Activated CD4-positive, alpha-beta T cell treated with anti-CD3 and anti-CD28 coated beads, Interleukin-2, amount 10 ng/mL, durations not matched to agents 24 days and 14 days (primary cell): ENCODE data around the gene GOLGA6C. TPM values are rescaled to one million over a fixed set of nuclear protein-coding genes. Genes with fewer than 3 reads are reported as not detected.
"Not testable (repeated sequence)": the region's sequence is repeated elsewhere in the genome, so short reads cannot be mapped to it uniquely, and the experiment has no call there.

Experiments
- DNase-seq: peaks from one replicate; pipeline ENCODE4 v3.0.0; 2022
- H3K27ac Mint-ChIP-seq: one replicate; pipeline ENCODE4 v1.8.0; 2022; ENCODE audit warnings: mild to moderate bottlenecking, mixed read lengths
- H3K27me3 Mint-ChIP-seq: one replicate; pipeline ENCODE4 v1.8.0; 2022; ENCODE audit warnings: mixed read lengths
- H3K36me3 Mint-ChIP-seq: one replicate; pipeline ENCODE4 v1.8.0; 2022; ENCODE audit warnings: low read depth, mild to moderate bottlenecking, mixed read lengths
- H3K4me1 Mint-ChIP-seq: one replicate; pipeline ENCODE4 v1.8.0; 2021; ENCODE audit warnings: mixed read lengths
- H3K4me3 Mint-ChIP-seq: one replicate; pipeline ENCODE4 v1.8.0; 2022; ENCODE audit warnings: mild to moderate bottlenecking, moderate library complexity, mixed read lengths
- H3K9me3 Mint-ChIP-seq: one replicate; pipeline ENCODE4 v1.8.0; 2021; ENCODE audit warnings: mixed read lengths
- intact Hi-C: fragments of 100-400 bp; cut with micrococcal nuclease; formaldehyde crosslinking; loops from one replicate; pipeline ENCODE4 v1.15.1; 2023
- total RNA-seq: library from RNA; stranded (reverse); gene quantifications from 2 replicates; pipeline ENCODE4 v1.2.3, GENCODE V29; 2022

The GOLGA6C gene
- total RNA-seq: not detected in 2 replicates

- H3K36me3 Mint-ChIP-seq, H3K27me3 Mint-ChIP-seq, H3K27ac Mint-ChIP-seq, intact Hi-C loops, H3K4me1 Mint-ChIP-seq, H3K9me3 Mint-ChIP-seq, DNase-seq, H3K4me3 Mint-ChIP-seq: not testable (repeated sequence)
Measured at GRCh38 chr15:75258034-75258433, at the start of gene GOLGA6C. TSS of gene GOLGA6C (plus strand) at chr15:75258334. CDS start at chr15:75258599, 265 bp downstream.

DNA sequence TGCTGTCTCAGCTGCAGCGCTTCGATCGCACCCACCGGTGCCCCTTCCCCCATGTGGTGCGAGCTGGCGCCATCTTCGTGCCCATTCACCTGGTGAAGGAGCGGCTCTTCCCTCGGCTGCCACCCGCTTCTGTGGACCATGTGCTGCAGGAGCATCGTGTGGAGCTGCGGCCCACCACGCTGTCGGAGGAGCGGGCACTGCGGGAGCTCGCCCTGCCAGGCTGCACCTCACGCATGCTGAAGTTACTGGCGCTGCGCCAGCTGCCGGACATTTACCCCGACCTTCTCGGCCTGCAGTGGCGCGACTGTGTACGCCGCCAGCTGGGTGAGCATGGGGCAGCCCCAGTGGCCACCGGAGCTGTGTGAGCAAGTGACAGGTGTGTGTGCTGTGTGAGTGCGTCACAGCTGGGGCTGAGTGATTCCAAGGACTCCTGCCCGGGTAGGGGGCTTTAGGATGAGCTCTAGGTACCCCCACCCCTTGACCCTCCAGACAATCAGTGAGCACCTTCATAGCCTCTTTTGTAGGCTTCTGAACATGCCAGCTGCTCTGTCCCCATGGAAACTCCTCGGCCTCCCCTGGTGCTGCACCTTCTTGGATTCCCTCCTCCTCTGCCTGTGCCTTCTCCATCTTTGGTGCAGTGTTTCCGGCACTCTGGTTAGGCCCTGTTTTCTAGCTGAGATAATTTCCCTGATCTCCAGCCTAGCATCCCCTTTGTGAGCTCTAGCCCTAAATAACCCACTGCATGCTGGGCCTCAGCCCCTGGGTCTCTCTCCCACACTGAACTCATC is 49.4 kb upstream of the GOLGA6C start:
- Mint-ChIP-seq H3K27me3 (no peaks in the 10 kb centered on the region), H3K4me3 (peak overlapping the region; percentile 19), H3K9me3 (no peaks in the 10 kb centered on the region), H3K36me3 (peaks cover 53% of the 10 kb centered on the region), H3K27ac (no peak overlapping the region), H3K4me1 (peaks cover 33% of the 10 kb centered on the region)
- DNase-seq: no peak
- intact Hi-C loops: no loop called here

- Mint-ChIP-seq H3K27ac (no peak overlapping the region), H3K27me3 (no peaks in the 10 kb centered on the region), H3K36me3 (peaks cover 53% of the 10 kb centered on the region), H3K4me3 (peak overlapping the region; percentile 19), H3K9me3 (no peaks in the 10 kb centered on the region), H3K4me1 (peaks cover 27% of the 10 kb centered on the region)
- DNase-seq: no peak
- intact Hi-C loops: no loop called here
Measured at GRCh38 chr15:75209289-75209676, 48.9 kb upstream of the GOLGA6C start.

DNA sequence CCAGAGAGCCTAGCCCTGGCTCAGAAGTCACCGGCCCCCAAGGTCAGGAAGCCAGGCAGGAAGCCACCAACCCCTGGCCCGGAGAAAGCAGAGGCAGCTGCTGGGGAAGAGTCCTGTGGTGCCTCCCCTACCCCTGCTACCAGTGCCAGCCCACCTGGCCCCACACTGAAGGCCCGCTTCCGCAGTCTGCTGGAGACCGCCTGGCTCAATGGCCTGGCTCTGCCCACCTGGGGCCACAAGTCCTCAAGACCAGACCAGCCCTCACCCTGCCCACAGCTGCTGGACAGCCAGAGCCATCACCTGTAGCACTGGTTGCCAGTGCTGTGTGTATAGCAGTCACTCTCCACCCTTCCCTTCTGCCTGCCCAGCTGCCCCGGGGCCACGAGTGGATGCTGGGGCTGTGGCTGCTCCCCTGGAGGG is 47.3 kb upstream of the GOLGA6C start:
- Mint-ChIP-seq H3K27ac (no peak overlapping the region), H3K4me1 (peaks cover 16% of the 10 kb centered on the region), H3K36me3 (peaks cover 46% of the 10 kb centered on the region), H3K27me3 (no peaks in the 10 kb centered on the region), H3K4me3 (no peak overlapping the region), H3K9me3 (no peaks in the 10 kb centered on the region)
- no peak for DNase-seq
- intact Hi-C loops: no loop called here

- no peak overlapping the region for H3K27ac Mint-ChIP-seq
- no peak for DNase-seq
- H3K4me3 Mint-ChIP-seq: no peak overlapping the region
- peaks cover 39% of the 10 kb centered on the region for H3K36me3 Mint-ChIP-seq
- H3K27me3 Mint-ChIP-seq: no peaks in the 10 kb centered on the region
- intact Hi-C loops: no loop called here
- H3K4me1 Mint-ChIP-seq: peaks cover 16% of the 10 kb centered on the region
- H3K9me3 Mint-ChIP-seq: no peaks in the 10 kb centered on the region
Measured at GRCh38 chr15:75211436-75212199, 46.5 kb upstream of the GOLGA6C start.

DNA sequence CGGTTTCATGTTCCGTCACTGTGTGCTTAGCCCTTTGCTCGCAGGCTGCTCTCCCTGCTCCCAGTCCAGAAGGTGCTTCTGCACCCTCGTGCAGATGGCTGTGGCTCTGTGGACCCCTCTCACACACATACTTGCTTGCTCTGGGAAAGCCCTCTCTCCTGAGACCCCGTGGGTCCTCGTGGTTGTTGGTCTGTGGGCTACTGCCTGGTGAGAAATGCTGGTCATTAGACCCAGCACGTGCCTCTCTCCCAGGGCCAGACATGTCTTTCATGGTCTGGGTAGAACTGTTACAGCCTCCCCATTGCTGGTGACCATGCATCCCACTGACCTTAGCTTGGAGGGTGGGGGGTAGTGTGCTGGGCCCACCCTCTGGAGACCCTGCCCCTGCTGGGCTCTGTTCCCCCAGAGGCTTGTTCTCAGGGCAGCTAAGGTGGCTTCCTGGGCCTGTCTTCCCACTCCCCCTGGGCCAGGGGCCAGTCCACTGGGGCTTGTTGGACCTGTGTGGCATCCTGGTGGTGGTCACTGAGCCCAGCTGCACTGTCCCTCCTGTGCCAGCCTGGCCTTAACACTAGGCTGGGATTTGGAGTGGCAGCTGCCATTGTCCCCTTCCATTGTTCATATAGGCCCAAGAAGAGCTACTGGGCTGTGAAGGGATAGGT is 45.8 kb upstream of the GOLGA6C start:
- Mint-ChIP-seq H3K27me3 (no peaks in the 10 kb centered on the region), H3K27ac (no peak overlapping the region), H3K9me3 (no peaks in the 10 kb centered on the region), H3K4me3 (no peak overlapping the region), H3K36me3 (peaks cover 35% of the 10 kb centered on the region), H3K4me1 (peaks cover 16% of the 10 kb centered on the region)
- intact Hi-C loops: no loop called here
- no peak for DNase-seq

GRCh38 chr15:75213212-75213767 is 44.8 kb upstream of the GOLGA6C start:
- Mint-ChIP-seq H3K27me3 (no peaks in the 10 kb centered on the region), H3K4me3 (no peak overlapping the region), H3K27ac (no peak overlapping the region), H3K4me1 (peaks cover 16% of the 10 kb centered on the region), H3K9me3 (no peaks in the 10 kb centered on the region), H3K36me3 (peaks cover 29% of the 10 kb centered on the region)
- DNase-seq: no peak
- intact Hi-C loops: no loop called here

DNA sequence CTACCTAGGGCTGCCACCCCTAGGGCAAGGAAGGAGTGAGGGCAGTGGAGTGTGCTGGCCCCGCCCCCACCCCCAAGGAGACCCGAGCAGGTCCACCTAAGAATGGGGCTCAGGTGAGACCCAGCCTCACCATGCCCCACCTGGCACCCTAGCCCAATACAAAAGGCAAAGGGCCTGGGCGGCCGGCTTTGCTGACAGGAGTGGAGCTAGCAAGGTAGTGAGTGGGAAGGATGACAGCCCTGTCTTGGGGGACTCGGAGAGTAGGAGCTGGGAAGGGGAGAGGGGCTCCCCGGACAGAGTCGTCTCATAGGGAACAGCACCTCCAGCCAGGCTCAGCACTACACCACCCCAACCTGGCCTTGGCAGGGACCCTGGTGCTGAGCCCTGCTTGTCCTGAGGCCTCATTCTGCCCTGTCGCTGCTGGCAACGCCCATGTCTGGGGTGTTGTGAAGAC is 44.3 kb upstream of the GOLGA6C start:
- no peak overlapping the region for H3K4me3 Mint-ChIP-seq

GRCh38 chr15:75214293-75215096 is 43.6 kb upstream of the GOLGA6C start:
- Mint-ChIP-seq H3K27me3 (no peaks in the 10 kb centered on the region), H3K4me1 (peaks cover 10% of the 10 kb centered on the region), H3K9me3 (no peaks in the 10 kb centered on the region), H3K36me3 (peaks cover 22% of the 10 kb centered on the region), H3K4me3 (no peak overlapping the region), H3K27ac (no peak overlapping the region)
- intact Hi-C loops: no loop called here
- no peak for DNase-seq

More for the DNA sequence above, 44.3 kb upstream of the GOLGA6C start:
- H3K36me3 Mint-ChIP-seq: peaks cover 29% of the 10 kb centered on the region
- no peaks in the 10 kb centered on the region for H3K27me3 Mint-ChIP-seq
- intact Hi-C loops: no loop called here
- H3K9me3 Mint-ChIP-seq: no peaks in the 10 kb centered on the region
- no peak overlapping the region for H3K27ac Mint-ChIP-seq
- H3K4me1 Mint-ChIP-seq: peaks cover 16% of the 10 kb centered on the region
- no peak for DNase-seq

DNA sequence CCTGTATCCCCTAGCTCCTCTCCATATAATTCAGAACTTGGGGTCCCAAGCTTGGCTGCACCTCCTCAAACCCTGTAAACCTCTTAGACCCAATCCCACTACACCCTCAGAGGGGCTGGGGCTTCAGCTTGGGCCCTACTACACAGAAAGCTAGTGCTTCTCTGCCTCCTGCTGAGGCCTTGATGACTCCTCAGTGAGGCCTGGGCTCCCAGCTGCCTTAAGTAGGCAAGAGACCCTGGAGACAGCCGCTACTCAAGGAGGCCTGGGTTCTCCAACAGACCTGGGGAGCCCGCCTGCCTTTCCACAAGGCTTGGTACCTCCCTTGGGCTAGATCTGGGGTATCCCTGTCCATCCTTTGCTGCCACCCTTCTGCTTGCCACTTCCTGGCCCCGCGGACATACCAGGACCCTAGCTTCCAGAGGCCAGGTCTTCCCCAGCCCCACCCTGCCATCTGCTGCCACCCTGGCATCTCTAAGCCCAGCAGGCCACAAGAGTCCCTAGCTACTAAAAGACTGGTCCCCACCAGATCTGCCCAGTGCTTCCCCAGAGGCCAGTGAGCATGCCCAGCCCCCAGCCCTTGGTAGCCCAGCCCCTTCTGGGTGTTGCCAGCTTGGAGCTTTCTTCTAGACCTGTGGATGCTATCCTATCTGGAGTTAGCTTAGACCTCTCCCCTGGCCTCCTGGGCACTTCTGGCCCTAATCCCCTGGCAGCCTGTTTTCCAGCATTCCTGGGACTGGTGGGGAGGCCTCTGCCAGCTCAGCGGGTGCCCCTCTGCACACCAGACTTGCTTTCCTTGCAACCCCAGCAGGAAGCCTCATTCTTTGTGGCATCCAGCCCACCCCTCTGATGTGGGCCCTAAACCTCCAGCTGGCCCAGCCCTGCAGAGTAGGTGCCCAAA is 42.8 kb upstream of the GOLGA6C start:
- peaks cover 4% of the 10 kb centered on the region for H3K4me1 Mint-ChIP-seq
- H3K36me3 Mint-ChIP-seq: peaks cover 15% of the 10 kb centered on the region
- no peaks in the 10 kb centered on the region for H3K9me3 Mint-ChIP-seq
- H3K4me3 Mint-ChIP-seq: no peak overlapping the region
- H3K27me3 Mint-ChIP-seq: no peaks in the 10 kb centered on the region
- intact Hi-C loops: no loop called here
- DNase-seq: no peak
- H3K27ac Mint-ChIP-seq: no peak overlapping the region

- H3K27me3 Mint-ChIP-seq: no peaks in the 10 kb centered on the region
- DNase-seq: no peak
- intact Hi-C loops: no loop called here
- H3K36me3 Mint-ChIP-seq: peaks cover 8% of the 10 kb centered on the region
- H3K4me3 Mint-ChIP-seq: no peak overlapping the region
- no peaks in the 10 kb centered on the region for H3K9me3 Mint-ChIP-seq
- H3K27ac Mint-ChIP-seq: no peak overlapping the region
- no peaks in the 10 kb centered on the region for H3K4me1 Mint-ChIP-seq
Measured at GRCh38 chr15:75217012-75217411, 41.1 kb upstream of the GOLGA6C start.

- H3K9me3 Mint-ChIP-seq, H3K4me1 Mint-ChIP-seq, intact Hi-C loops, H3K36me3 Mint-ChIP-seq, H3K27ac Mint-ChIP-seq, H3K27me3 Mint-ChIP-seq, DNase-seq, H3K4me3 Mint-ChIP-seq: not testable (repeated sequence)
Measured at GRCh38 chr15:75217574-75217973, 40.6 kb upstream of the GOLGA6C start.
